GM12878 (cell line): Measurements from ENCODE around the gene TET2. TPM values are rescaled to one million over a fixed set of nuclear protein-coding genes. Genes with fewer than 3 reads are reported as not detected.

ENCODE experiments used
- ATAC-seq: fragments of 200-7000 bp; cut with Tn5 transposase; 3 replicates; pipeline ENCODE4 v1.9.1; 2020; ENCODE audit warnings: mild to moderate bottlenecking, moderate library complexity
- BruUV-seq: library from RNA; stranded (reverse); fragments of 400-500 nt; replicated peaks from 2 replicates; lab custom pipeline; 2021; lab: Mats Ljungman, UMichigan
- CTCF ChIA-PET: fragments of 300-600 bp; sonication (Branson Sonifier 250); formaldehyde crosslinking; extraction: SDS; loops from one replicate; lab custom pipeline; 2021; ENCODE audit warnings: inconsistent platforms; lab: Yijun Ruan, JAX
- POLR2A ChIA-PET: fragments of 350-600 bp; formaldehyde crosslinking; extraction: SDS; loops from one replicate; lab custom pipeline; 2021; ENCODE audit warnings: inconsistent platforms; lab: Charles Lee
- RAD21 ChIA-PET: fragments of 300-600 bp; sonication (Branson Sonifier 250); formaldehyde crosslinking; loops from one replicate; lab custom pipeline; 2023; ENCODE audit warnings: antibody characterized with exemption; ENCODE audit not compliant: unreplicated experiment; lab: Charles Lee
- SMC1A ChIA-PET: fragments of 300-600 bp; sonication (Branson Sonifier 250); formaldehyde crosslinking; loops from one replicate; lab custom pipeline; 2023; ENCODE audit not compliant: unreplicated experiment, uncharacterized antibody; lab: Charles Lee
- DNase-seq: peaks from one replicate; pipeline ENCODE4 v3.0.0-alpha.2; 2011; ENCODE audit warnings: low read depth, low spot score
- FAIRE-seq: peaks from 3 replicates; lab custom pipeline; 2011; peaks lifted over from hg19 to GRCh38; lab: Jason Lieb, UNC
- H2AFZ ChIP-seq: 2 replicates; pipeline ENCODE4 v1.6.0; 2011; ENCODE audit warnings: low read depth, low read length, control low read depth; ENCODE audit not compliant: control insufficient read depth
- H3K27ac ChIP-seq: 2 replicates; pipeline ENCODE4 v1.5.1; 2011; ENCODE audit warnings: control low read depth; ENCODE audit not compliant: control insufficient read depth, insufficient read depth
- H3K27me3 ChIP-seq, 2 experiments: replicated peaks in 1 of 2; 2 replicates each; pipeline versions ENCODE4 v1.6.0 to v1.6.1; 2011; ENCODE audit warnings: low read length in 1 of 2; ENCODE audit not compliant: control insufficient read depth in 2 of 2, insufficient read depth in 2 of 2
- H3K36me3 ChIP-seq, 2 experiments: 2 replicates each; pipeline ENCODE4 v1.5.1; 2011; ENCODE audit warnings: low read length in 1 of 2; ENCODE audit not compliant: control insufficient read depth in 2 of 2, insufficient read depth in 2 of 2
- H3K4me1 ChIP-seq: 2 replicates; pipeline ENCODE4 v1.6.1; 2011; ENCODE audit warnings: mild to moderate bottlenecking, low read length, moderate library complexity, mixed read lengths; ENCODE audit not compliant: control insufficient read depth, insufficient read depth
- H3K4me2 ChIP-seq: 2 replicates; pipeline ENCODE4 v1.6.0; 2011; ENCODE audit warnings: control low read depth; ENCODE audit not compliant: control insufficient read depth, insufficient read depth
- H3K4me3 ChIP-seq: fragments of 200-600 bp; sonication (generic); 2 replicates; pipeline ENCODE4 v1.5.1; 2016
- H3K79me2 ChIP-seq: 2 replicates; pipeline ENCODE4 v1.6.0; 2011; ENCODE audit warnings: low read length; ENCODE audit not compliant: control insufficient read depth, insufficient read depth
- H3K9ac ChIP-seq: 2 replicates; pipeline ENCODE4 v1.8.0; 2011; ENCODE audit warnings: low read length, control low read depth, mixed read lengths; ENCODE audit not compliant: control insufficient read depth, insufficient read depth
- H3K9me3 ChIP-seq: replicated peaks from 3 replicates; pipeline ENCODE4 v1.5.1; 2011; ENCODE audit warnings: mild to moderate bottlenecking, low read length; ENCODE audit not compliant: control insufficient read depth, insufficient read depth
- H4K20me1 ChIP-seq: 2 replicates; pipeline ENCODE4 v1.6.0; 2011; ENCODE audit not compliant: control insufficient read depth, insufficient read depth
- CBX5 ChIP-seq: sonication (generic); IDR thresholded peaks from 2 replicates; pipeline ENCODE4 v1.6.1; 2016; ENCODE audit warnings: low read depth, moderate library complexity, mild to moderate bottlenecking, inconsistent platforms
- CHD4 ChIP-seq: fragments of 200-600 bp; sonication (generic); IDR thresholded peaks from 2 replicates; pipeline ENCODE4 v1.6.1; 2016; ENCODE audit warnings: mild to moderate bottlenecking
- EP300 ChIP-seq, 2 experiments: fragments of 150-350 bp in 1 of 2; IDR thresholded peaks; 2 replicates each; pipeline ENCODE4 v1.6.1; 2011 to 2012; ENCODE audit warnings: low read depth in 2 of 2, low read length in 2 of 2, borderline replicate concordance in 1 of 2, improper control_type of control experiment in 1 of 2, inconsistent platforms in 1 of 2; ENCODE audit not compliant: control insufficient read depth in 1 of 2
- FOXK2 ChIP-seq: fragments of 450-650 bp; IDR thresholded peaks from 2 replicates; pipeline ENCODE4 v1.6.1; 2017; ENCODE audit warnings: mild to moderate bottlenecking, moderate library complexity
- PAX5 ChIP-seq: IDR thresholded peaks from 2 replicates; pipeline ENCODE4 v1.6.1; 2011; ENCODE audit warnings: low read depth, low read length, borderline replicate concordance
- TAF1 ChIP-seq: IDR thresholded peaks from 2 replicates; pipeline ENCODE4 v1.6.1; 2011; ENCODE audit warnings: mild to moderate bottlenecking, low read depth, low read length, borderline replicate concordance
- ZBED1 ChIP-seq: IDR thresholded peaks from 2 replicates; pipeline ENCODE4 v1.6.1; 2016; ENCODE audit warnings: borderline replicate concordance
- ZNF24 ChIP-seq: fragments of 450-650 bp; IDR thresholded peaks from 2 replicates; pipeline ENCODE4 v1.6.1; 2017; ENCODE audit warnings: antibody characterized with exemption, mild to moderate bottlenecking
- WGBS: methylation state at CpG from one replicate; pipeline ENCODE4 v1.1.6; 2016; ENCODE audit warnings: low lambda C conversion rate; ENCODE audit not compliant: insufficient replicate concordance, insufficient coverage; ENCODE audit errors: missing lambda C conversion rate; 5-methylcytosine and 5-hydroxymethylcytosine counted together
- in situ Hi-C: fragments of 300-500 bp; cut with MboI; formaldehyde crosslinking; loops from 9 replicates; pipeline ENCODE4 v1.14.3; 2018; ENCODE audit warnings: mixed read lengths
- intact Hi-C: fragments of 100-400 bp; cut with micrococcal nuclease; formaldehyde crosslinking; loops from one replicate; pipeline ENCODE4 v1.14.2; 2022; ENCODE audit not compliant: unreplicated experiment
- polyA plus RNA-seq, 11 experiments: library from polyadenylated mRNA; depleted of rRNA in 4 of 11; unstranded in 6 of 11; stranded (reverse) in 5 of 11; fragments of >200 nt; fragmentation: Nextera tagmentation in 4 of 11; fragmentation: Illumina TruSeq in 1 of 11; extraction: Ambion mirVana in 4 of 11; extraction: Trizol in 1 of 11; gene quantifications; 1 replicate in 1 of 11; 2 replicates in 10 of 11; pipeline versions ENCODE4 v1.2.1 to v1.2.3, GENCODE V29; 2011 to 2016; ENCODE audit warnings: inconsistent platforms in 2 of 11, missing spikeins in 2 of 11, low read depth in 1 of 11
- total RNA-seq, 4 experiments: library from RNA; depleted of rRNA in 3 of 4; stranded (reverse); fragments of >200 nt in 3 of 4; fragmentation: Illumina TruSeq in 1 of 4; extraction: Trizol in 1 of 4; gene quantifications; 2 replicates each; pipeline versions ENCODE4 v1.2.1 to v1.2.3, GENCODE V29; 2013 to 2021
- TF ChIP-seq, protein P1 (sequence below): fragments of 450-650 bp; IDR thresholded peaks from 2 replicates; pipeline ENCODE4 v1.6.1; 2017; ENCODE audit warnings: mild to moderate bottlenecking
- TF ChIP-seq, protein P2 (sequence below): IDR thresholded peaks from 2 replicates; pipeline ENCODE4 v1.6.1; 2012; ENCODE audit warnings: low read depth, low read length, improper control_type of control experiment

TET2 gene
- total and polyA plus RNA-seq, 10 of the 15 experiments (the other 5 are each of a cell fraction or from before 2014, with no cell fraction given), result 3.7 to 49.0 (median 27.5) TPM

DNA sequence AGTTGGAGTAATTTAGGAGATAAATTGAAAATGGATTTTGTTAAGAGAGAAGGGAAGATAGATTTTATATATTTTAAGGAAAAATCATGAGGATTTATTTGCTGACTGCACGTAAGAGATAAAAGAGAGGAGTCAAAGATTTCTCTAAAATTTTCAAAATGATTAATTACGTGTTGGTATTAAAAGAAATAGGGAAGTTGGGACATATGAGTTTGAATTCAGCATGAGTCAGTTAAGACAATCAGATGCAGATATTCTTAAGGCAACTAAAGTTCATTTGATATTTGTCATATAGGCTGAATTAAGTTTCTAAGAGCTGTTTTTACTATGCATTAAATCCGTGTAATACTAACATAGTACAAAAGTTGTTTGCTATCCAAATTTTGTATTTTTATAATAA lies 46.9 kb downstream of the TET2 start:
- TF ChIP-seq ZNF24 (no peak), EP300 (IDR thresholded peaks at IDR 0.05; ENCODE audit: borderline replicate concordance in 1 of 2, control insufficient read depth in 1 of 2, low read depth in 2 of 2, low read length in 2 of 2) (no peak)
- Histone ChIP-seq H3K9ac (no peak overlapping the region), H3K9me3 (no peaks in the 10 kb centered on the region; the same call in 1 of the 3 replicates), H3K4me3 (no peak overlapping the region), H3K27me3 (no peaks in the 10 kb centered on the region), H3K4me1 (peaks cover 54% of the 10 kb centered on the region), H3K36me3 (peaks cover 0 to 13% of the 10 kb centered on the region in 2 experiments), H2AFZ (no peak overlapping the region), H3K4me2 (no peak overlapping the region), H3K79me2 (peaks cover 72% of the 10 kb centered on the region), H3K27ac (peak overlapping the region; percentile 3; the same call in 1 of the 2 replicates), H4K20me1 (no peaks in the 10 kb centered on the region)
- ChIA-PET CTCF (interaction anchor here (1.0 to 1.5 kb wide), 5 partner anchors 12 to 280 kb away, joined by 3 to 5 read pairs (median 3); no protein-coding TSS in a partner anchor), SMC1A (interaction anchor here (0.7 to 3.8 kb wide), 10 partner anchors 9 to 49 kb away, joined by 3 to 21 read pairs (median 4); partner anchors contain the start of gene TET2), POLR2A (interaction anchor here (1.3 to 1.7 kb wide), 2 partner anchors 20 to 280 kb away, joined by 5 to 12 read pairs; partner anchors contain the start of gene PPA2), RAD21 (interaction anchor here (0.6 to 3.0 kb wide), 5 partner anchors 22 to 278 kb away, joined by 3 to 17 read pairs (median 4); no protein-coding TSS in a partner anchor)
- FAIRE-seq (no peak), ATAC-seq (no peak), DNase-seq (no peak)
- intact Hi-C loops, result loop anchor here (1.0 to 5.0 kb wide), 3 partner anchors 114 to 326 kb away; no protein-coding TSS in a partner anchor
- WGBS, result 99% methylated on average over 3 of the region's 3 CpGs
- no TSS peak for BruUV-seq
- in situ Hi-C loops, result no loop called here

DNA sequence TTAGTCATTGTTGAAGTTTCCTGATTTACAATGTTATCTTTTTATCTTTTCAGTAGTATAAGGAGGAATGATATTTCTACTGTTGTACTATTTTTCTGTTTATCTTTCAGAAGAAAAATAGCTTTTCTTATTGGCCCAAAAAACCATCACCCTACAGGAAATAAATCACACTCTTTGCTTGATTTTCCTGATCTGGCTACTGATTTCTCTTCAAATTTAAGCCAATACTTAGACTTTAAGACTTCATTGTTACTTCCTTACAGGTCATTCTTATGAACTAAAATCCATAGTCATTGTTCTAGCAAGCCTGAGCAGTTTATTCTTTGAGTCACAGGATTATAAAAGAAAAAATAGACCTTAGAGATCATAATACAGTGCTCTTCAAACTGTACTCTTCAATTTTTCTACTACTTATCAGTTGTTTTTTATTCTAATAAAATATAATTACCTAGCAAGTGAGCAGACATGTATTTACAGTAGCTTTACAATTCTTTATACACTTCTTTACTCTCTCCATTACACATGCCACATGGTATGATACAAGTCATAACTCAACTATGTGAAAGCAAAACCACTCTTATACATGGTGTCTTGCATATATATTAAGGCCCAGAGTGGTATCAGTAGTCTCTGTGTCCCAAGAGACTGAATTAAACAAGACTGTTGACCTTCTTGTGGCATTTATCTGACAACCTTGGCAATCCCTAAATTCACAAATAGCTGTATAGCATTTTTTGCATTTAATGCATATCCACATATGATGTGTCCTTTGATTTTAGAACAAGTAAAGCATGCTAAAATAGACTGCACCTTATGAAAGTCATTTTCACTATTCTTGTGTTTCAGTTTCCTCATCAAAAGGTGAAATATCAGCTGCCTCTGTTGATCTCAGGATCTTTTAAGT lies 47.9 kb downstream of the TET2 start:
- H3K36me3 ChIP-seq, result peaks cover 0 to 18% of the 10 kb centered on the region in 2 experiments
- ATAC-seq, result peak; percentile 91
- ChIA-PET CTCF (interaction anchor here (0.7 to 1.5 kb wide), 5 partner anchors 11 to 279 kb away, joined by 3 to 5 read pairs (median 3); no protein-coding TSS in a partner anchor), POLR2A (interaction anchor here (0.5 to 1.7 kb wide), 3 partner anchors 19 to 279 kb away, joined by 3 to 12 read pairs (median 5); partner anchors contain the start of gene PPA2), SMC1A (interaction anchor here (0.8 to 3.8 kb wide), 19 partner anchors 9 to 451 kb away, joined by 3 to 21 read pairs (median 3); no protein-coding TSS in a partner anchor), RAD21 (interaction anchor here (1.0 to 3.0 kb wide), 6 partner anchors 22 to 279 kb away, joined by 4 to 17 read pairs (median 7); partner anchors contain the start of gene PPA2)
- BruUV-seq, result no TSS peak
- intact Hi-C loops (loop anchor here (2.0 to 5.0 kb wide), 4 partner anchors 48 to 327 kb away; partner anchors contain the start of genes PPA2 and TET2), in situ Hi-C loops (no loop called here)
- H3K4me3 ChIP-seq, result no peak overlapping the region
- no peaks in the 10 kb centered on the region for H3K27me3 ChIP-seq
- H3K79me2 ChIP-seq, result peaks cover 80% of the 10 kb centered on the region
- no peaks in the 10 kb centered on the region; the same call in 2 of the 3 replicates for H3K9me3 ChIP-seq
- FAIRE-seq, result peak; percentile 57
- H4K20me1 ChIP-seq, result no peaks in the 10 kb centered on the region
- no peak overlapping the region for H2AFZ ChIP-seq
- peak; percentile 55 for DNase-seq
- H3K4me2 ChIP-seq, result peak overlapping the region; percentile 75; the same call in 1 of the 2 replicates
- no peak overlapping the region for H3K9ac ChIP-seq
- H3K4me1 ChIP-seq, result peaks cover 54% of the 10 kb centered on the region
- peak overlapping the region; percentile 80 for H3K27ac ChIP-seq
- TF ChIP-seq TAF1 (no peak), CBX5 (no peak; the same call in 1 of the 2 replicates), ZBED1 (peak; percentile 66; the same call in 1 of the 2 replicates), PAX5 (no peak), CHD4 (no peak), FOXK2 (no peak)
- TF ChIP-seq, protein P1, sequence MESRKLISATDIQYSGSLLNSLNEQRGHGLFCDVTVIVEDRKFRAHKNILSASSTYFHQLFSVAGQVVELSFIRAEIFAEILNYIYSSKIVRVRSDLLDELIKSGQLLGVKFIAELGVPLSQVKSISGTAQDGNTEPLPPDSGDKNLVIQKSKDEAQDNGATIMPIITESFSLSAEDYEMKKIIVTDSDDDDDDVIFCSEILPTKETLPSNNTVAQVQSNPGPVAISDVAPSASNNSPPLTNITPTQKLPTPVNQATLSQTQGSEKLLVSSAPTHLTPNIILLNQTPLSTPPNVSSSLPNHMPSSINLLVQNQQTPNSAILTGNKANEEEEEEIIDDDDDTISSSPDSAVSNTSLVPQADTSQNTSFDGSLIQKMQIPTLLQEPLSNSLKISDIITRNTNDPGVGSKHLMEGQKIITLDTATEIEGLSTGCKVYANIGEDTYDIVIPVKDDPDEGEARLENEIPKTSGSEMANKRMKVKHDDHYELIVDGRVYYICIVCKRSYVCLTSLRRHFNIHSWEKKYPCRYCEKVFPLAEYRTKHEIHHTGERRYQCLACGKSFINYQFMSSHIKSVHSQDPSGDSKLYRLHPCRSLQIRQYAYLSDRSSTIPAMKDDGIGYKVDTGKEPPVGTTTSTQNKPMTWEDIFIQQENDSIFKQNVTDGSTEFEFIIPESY, result no peak
- TF ChIP-seq, protein P2, sequence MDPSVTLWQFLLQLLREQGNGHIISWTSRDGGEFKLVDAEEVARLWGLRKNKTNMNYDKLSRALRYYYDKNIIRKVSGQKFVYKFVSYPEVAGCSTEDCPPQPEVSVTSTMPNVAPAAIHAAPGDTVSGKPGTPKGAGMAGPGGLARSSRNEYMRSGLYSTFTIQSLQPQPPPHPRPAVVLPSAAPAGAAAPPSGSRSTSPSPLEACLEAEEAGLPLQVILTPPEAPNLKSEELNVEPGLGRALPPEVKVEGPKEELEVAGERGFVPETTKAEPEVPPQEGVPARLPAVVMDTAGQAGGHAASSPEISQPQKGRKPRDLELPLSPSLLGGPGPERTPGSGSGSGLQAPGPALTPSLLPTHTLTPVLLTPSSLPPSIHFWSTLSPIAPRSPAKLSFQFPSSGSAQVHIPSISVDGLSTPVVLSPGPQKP, result no peak
